Activated B cell treated with CpG ODN at 0.5 μM for 24 hours (primary cell): ENCODE data around the gene COA1. TPM values are rescaled to one million over a fixed set of nuclear protein-coding genes. Genes with fewer than 3 reads are reported as not detected.
A peak's percentile ranks its signal among the peaks of the same experiment; 100 is the strongest.

Experiments
- ATAC-seq: fragments of 200-7000 bp; cut with Tn5 transposase; one replicate; pipeline ENCODE4 v1.10.0; 2021; ENCODE audit warnings: low read depth, mild to moderate bottlenecking, moderate library complexity
- CTCF ChIA-PET: fragments of 350-600 bp; sonication (Branson Sonifier 250); formaldehyde crosslinking; loops from one replicate; lab custom pipeline; 2021; ENCODE audit warnings: antibody characterized with exemption; lab: Charles Lee
- POLR2A ChIA-PET: fragments of 350-600 bp; sonication (Branson Sonifier 250); formaldehyde crosslinking; loops from one replicate; lab custom pipeline; 2021; ENCODE audit warnings: antibody characterized with exemption; lab: Charles Lee
- DNase-seq: peaks from one replicate; pipeline ENCODE4 v3.0.0; 2022
- H3K27ac Mint-ChIP-seq: one replicate; pipeline ENCODE4 v1.8.0; 2020; ENCODE audit warnings: mixed read lengths
- H3K27me3 Mint-ChIP-seq: one replicate; pipeline ENCODE4 v1.8.0; 2021; ENCODE audit warnings: mixed read lengths
- H3K36me3 Mint-ChIP-seq: one replicate; pipeline ENCODE4 v1.8.0; 2021; ENCODE audit warnings: low read depth, mixed read lengths
- H3K4me1 Mint-ChIP-seq: one replicate; pipeline ENCODE4 v1.8.0; 2021; ENCODE audit warnings: mixed read lengths
- H3K4me3 Mint-ChIP-seq: one replicate; pipeline ENCODE4 v1.8.0; 2020; ENCODE audit warnings: mild to moderate bottlenecking, mixed read lengths
- H3K9me3 Mint-ChIP-seq: one replicate; pipeline ENCODE4 v1.8.0; 2020; ENCODE audit warnings: mixed read lengths
- CTCF ChIP-seq: fragments of 200-600 bp; IDR thresholded peaks from one replicate; pipeline ENCODE4 v1.8.0; 2022; ENCODE audit warnings: antibody characterized with exemption, mild to moderate bottlenecking
- intact Hi-C: fragments of 100-400 bp; cut with micrococcal nuclease; formaldehyde crosslinking; loops from one replicate; pipeline ENCODE4 v1.15.1; 2024
- total RNA-seq: library from RNA; stranded (reverse); gene quantifications from 2 replicates; pipeline ENCODE4 v1.2.3, GENCODE V29; 2022

Gene COA1
- total RNA-seq, 1 donor from 2014 or later, result 56.9 TPM

- H3K36me3 Mint-ChIP-seq, result peaks cover 49% of the 10 kb centered on the region
- H3K4me3 Mint-ChIP-seq, result peak overlapping the region; percentile 12
- ChIA-PET POLR2A (no interaction called here), CTCF (no interaction called here)
- H3K27me3 Mint-ChIP-seq, result no peaks in the 10 kb centered on the region
- H3K4me1 Mint-ChIP-seq, result peaks cover 47% of the 10 kb centered on the region
- H3K27ac Mint-ChIP-seq, result peak overlapping the region; percentile 80
- no peaks in the 10 kb centered on the region for H3K9me3 Mint-ChIP-seq
- no peak for DNase-seq
- no peak for TF ChIP-seq CTCF
- ATAC-seq, result peak; percentile 37
- intact Hi-C loops, result no loop called here
These were observed 70.4 kb downstream of the COA1 start for GRCh38 chr7:43658718-43659548.

- Mint-ChIP-seq H3K9me3 (no peaks in the 10 kb centered on the region), H3K4me1 (peaks cover 60% of the 10 kb centered on the region), H3K27ac (no peak overlapping the region), H3K4me3 (no peak overlapping the region), H3K27me3 (no peaks in the 10 kb centered on the region), H3K36me3 (peaks cover 43% of the 10 kb centered on the region)
- TF ChIP-seq CTCF, result no peak
- CTCF ChIA-PET, result interaction anchor here (1.2 kb wide), 1 partner anchor 74 kb away, joined by 6 read pairs; the partner anchor contains the start of gene STK17A
- ATAC-seq, result no peak
- no peak for DNase-seq
- intact Hi-C loops, result no loop called here
- POLR2A ChIA-PET, result interaction anchor here (0.6 to 1.7 kb wide), 2 partner anchors 74 to 645 kb away, joined by 4 read pairs; partner anchors contain the start of gene STK17A
These were observed 72.3 kb downstream of the COA1 start for GRCh38 chr7:43656997-43657396.

- H3K4me3 Mint-ChIP-seq, result no peak overlapping the region
These were observed 73.7 kb downstream of the COA1 start for GRCh38 chr7:43655584-43655983.

GRCh38 chr7:43653891-43654504, 75.3 kb downstream of the COA1 start:
- intact Hi-C loops, result loop anchor here (1.0 kb wide), 1 partner anchor 10 kb away; no protein-coding TSS in a partner anchor
- no peak for TF ChIP-seq CTCF
- peaks cover 72% of the 10 kb centered on the region for H3K4me1 Mint-ChIP-seq

More at GRCh38 chr7:43655584-43655983, 73.7 kb downstream of the COA1 start:
- DNase-seq (no peak), ATAC-seq (no peak)
- ChIA-PET CTCF (no interaction called here), POLR2A (interaction anchor here (0.6 to 1.7 kb wide), 3 partner anchors 68 to 736 kb away, joined by 3 to 4 read pairs (median 3); partner anchors contain the start of gene STK17A)
- intact Hi-C loops, result no loop called here
- no peaks in the 10 kb centered on the region for H3K27me3 Mint-ChIP-seq
- H3K36me3 Mint-ChIP-seq, result peaks cover 40% of the 10 kb centered on the region
- H3K27ac Mint-ChIP-seq, result no peak overlapping the region
- no peak for TF ChIP-seq CTCF
- peaks cover 2% of the 10 kb centered on the region for H3K9me3 Mint-ChIP-seq
- H3K4me1 Mint-ChIP-seq, result peaks cover 69% of the 10 kb centered on the region

More at GRCh38 chr7:43653891-43654504, 75.3 kb downstream of the COA1 start:
- DNase-seq (no peak), ATAC-seq (no peak)
- ChIA-PET CTCF (interaction anchor here (0.8 kb wide), 1 partner anchor 71 kb away, joined by 3 read pairs; the partner anchor contains the start of gene STK17A), POLR2A (interaction anchor here (0.8 to 1.3 kb wide), 2 partner anchors 20 to 71 kb away, joined by 6 read pairs; partner anchors contain the start of gene STK17A)
- Mint-ChIP-seq H3K9me3 (peaks cover 2% of the 10 kb centered on the region), H3K36me3 (peaks cover 40% of the 10 kb centered on the region), H3K4me3 (no peak overlapping the region), H3K27ac (peak overlapping the region; percentile 33), H3K27me3 (no peaks in the 10 kb centered on the region)
